HepG2 (cell line): ENCODE results near the gene GLB1L. TPM values are rescaled to one million over a fixed set of nuclear protein-coding genes. Genes with fewer than 3 reads are reported as not detected.

Experiments
- ATAC-seq: fragments of 200-7000 bp; cut with Tn5 transposase; 3 replicates; pipeline ENCODE4 v1.9.1; 2020; ENCODE audit warnings: mild to moderate bottlenecking, moderate library complexity
- BruUV-seq: library from RNA; stranded (reverse); fragments of 400-500 nt; replicated peaks from 2 replicates; lab custom pipeline; 2021; lab: Mats Ljungman, UMichigan
- CTCF ChIA-PET: fragments of 300-600 bp; formaldehyde crosslinking; extraction: SDS; loops from one replicate; lab custom pipeline; 2021; ENCODE audit warnings: low total read pairs, inconsistent platforms, low intra/inter-chr PET ratio; lab: Yijun Ruan, JAX
- POLR2A ChIA-PET: fragments of 350-600 bp; sonication (Branson Sonifier 250); formaldehyde crosslinking; loops from one replicate; lab custom pipeline; 2020; ENCODE audit warnings: antibody characterized with exemption, inconsistent platforms; lab: Yijun Ruan, JAX
- DNase-seq: peaks from one replicate; pipeline ENCODE4 v3.0.0-alpha.2; 2015; ENCODE audit warnings: low spot score
- FAIRE-seq: peaks from 3 replicates; lab custom pipeline; 2011; peaks lifted over from hg19 to GRCh38; lab: Jason Lieb, UNC
- H2AFZ ChIP-seq: one replicate; pipeline ENCODE4 v1.6.1; 2011; ENCODE audit warnings: low read length, inconsistent platforms
- H3K27ac ChIP-seq: fragments of 300-600 bp; 3 replicates; pipeline ENCODE4 v1.8.0; 2011; ENCODE audit warnings: mixed run types, mild to moderate bottlenecking, mixed read lengths, low read length, inconsistent platforms; ENCODE audit not compliant: insufficient read depth; ENCODE audit errors: extremely low read length
- H3K27me3 ChIP-seq, 2 experiments: fragments of 200-600 bp in 1 of 2; 2 replicates in 1 of 2; 3 replicates in 1 of 2; pipeline versions ENCODE4 v1.6.0 to v1.8.0; 2011; ENCODE audit warnings: low read length in 2 of 2, mild to moderate bottlenecking in 2 of 2, moderate library complexity in 2 of 2, inconsistent platforms in 1 of 2; ENCODE audit not compliant: insufficient read depth in 2 of 2, control insufficient read depth in 1 of 2
- H3K36me3 ChIP-seq, 2 experiments: fragments of 200-600 bp in 1 of 2; replicated peaks in 1 of 2; 2 replicates in 1 of 2; 3 replicates in 1 of 2; pipeline versions ENCODE4 v1.5.1 to v1.8.0; 2011; ENCODE audit warnings: low read length in 2 of 2, inconsistent platforms in 1 of 2; ENCODE audit not compliant: insufficient read depth in 2 of 2, control insufficient read depth in 1 of 2
- H3K4me1 ChIP-seq: 2 replicates; pipeline ENCODE4 v1.5.1; 2012; ENCODE audit warnings: low read length, inconsistent platforms; ENCODE audit not compliant: insufficient read depth
- H3K4me2 ChIP-seq: 2 replicates; pipeline ENCODE4 v1.6.0; 2011; ENCODE audit warnings: low read depth, low read length, inconsistent platforms
- H3K4me3 ChIP-seq, 3 experiments: fragments of 200-600 bp in 1 of 3; sonication (generic), shearing (Covaris generic) in 1 of 3; replicated peaks in 1 of 3; 2 replicates each; pipeline ENCODE4 v1.5.1; 2011 to 2016; ENCODE audit warnings: low read length in 3 of 3, inconsistent platforms in 2 of 3, low read depth in 2 of 3, mild to moderate bottlenecking in 2 of 3, control low read depth in 1 of 3, mixed read lengths in 1 of 3; ENCODE audit not compliant: insufficient read depth in 1 of 3
- H3K79me2 ChIP-seq: one replicate; pipeline ENCODE4 v1.6.1; 2011; ENCODE audit warnings: low read length, inconsistent platforms; ENCODE audit not compliant: insufficient read depth
- H3K9ac ChIP-seq: 2 replicates; pipeline ENCODE4 v1.6.0; 2011; ENCODE audit warnings: mild to moderate bottlenecking, low read depth, low read length, inconsistent platforms; ENCODE audit not compliant: insufficient read depth
- H3K9me3 ChIP-seq: 2 replicates; pipeline ENCODE4 v1.5.1; 2012; ENCODE audit warnings: mild to moderate bottlenecking, low read length
- H4K20me1 ChIP-seq: 2 replicates; pipeline ENCODE4 v1.6.0; 2011; ENCODE audit warnings: inconsistent platforms, mild to moderate bottlenecking, low read length, moderate library complexity; ENCODE audit not compliant: insufficient read depth
- ARID3A ChIP-seq: IDR thresholded peaks from 2 replicates; pipeline ENCODE4 v1.6.1; 2012; ENCODE audit warnings: low read depth, low read length, improper control_type of control experiment
- ATRX ChIP-seq: sonication (generic); formaldehyde crosslinking; IDR thresholded peaks from 2 replicates; pipeline ENCODE4 v1.4.0; 2020; ENCODE audit warnings: missing genetic modification reagents, borderline replicate concordance
- BHLHE40 ChIP-seq: IDR thresholded peaks from 2 replicates; pipeline ENCODE4 v1.6.1; 2011; ENCODE audit warnings: low read length, improper control_type of control experiment
- HNF1A ChIP-seq, 2 experiments: sonication (generic) in 1 of 2; formaldehyde crosslinking in 1 of 2; IDR thresholded peaks; 2 replicates each; pipeline versions ENCODE4 v1.4.0 to v1.6.1; 2016 to 2020; ENCODE audit warnings: borderline replicate concordance in 1 of 2, low read depth in 1 of 2, mild to moderate bottlenecking in 1 of 2, missing genetic modification reagents in 1 of 2
- HNF1B ChIP-seq: sonication (generic); formaldehyde crosslinking; IDR thresholded peaks from 2 replicates; pipeline ENCODE4 v1.5.1; 2020; ENCODE audit warnings: mild to moderate bottlenecking, moderate library complexity, missing genetic modification reagents
- MTF2 ChIP-seq: sonication (generic); formaldehyde crosslinking; IDR thresholded peaks from 2 replicates; pipeline ENCODE4 v1.5.0; 2020; ENCODE audit warnings: missing genetic modification reagents, borderline replicate concordance
- PHB2 ChIP-seq: fragments of 450-650 bp; IDR thresholded peaks from 2 replicates; pipeline ENCODE4 v1.6.1; 2018; ENCODE audit not compliant: partially characterized antibody
- SNAPC2 ChIP-seq: sonication (generic); formaldehyde crosslinking; IDR thresholded peaks from 2 replicates; pipeline ENCODE4 v1.8.1; 2022; ENCODE audit warnings: mild to moderate bottlenecking, missing genetic modification reagents
- U2AF1 ChIP-seq: fragments of 200-400 bp; formaldehyde crosslinking; optimal IDR thresholded peaks from 2 replicates; pipeline ENCODE3; 2017; ENCODE audit warnings: mild to moderate bottlenecking, low read depth, low read length
- ZFP90 ChIP-seq: sonication (generic); formaldehyde crosslinking; IDR thresholded peaks from 2 replicates; pipeline ENCODE4 v1.8.0; 2022; ENCODE audit warnings: missing genetic modification reagents, mild to moderate bottlenecking, inconsistent platforms, borderline replicate concordance
- ZNF326 ChIP-seq: sonication (generic); formaldehyde crosslinking; IDR thresholded peaks from 2 replicates; pipeline ENCODE4 v1.4.0; 2020; ENCODE audit warnings: missing genetic modification reagents, borderline replicate concordance
- ZNF503 ChIP-seq: sonication (generic); formaldehyde crosslinking; IDR thresholded peaks from 2 replicates; pipeline ENCODE4 v1.4.0; 2020; ENCODE audit warnings: missing genetic modification reagents
- ZNF629 ChIP-seq: sonication (generic); formaldehyde crosslinking; conservative IDR thresholded peaks from 2 replicates; pipeline ENCODE4 v1.5.0; 2020; ENCODE audit warnings: missing genetic modification reagents
- WGBS: methylation state at CpG from one replicate; pipeline ENCODE4 v1.1.6; 2017; ENCODE audit warnings: low lambda C conversion rate; 5-methylcytosine and 5-hydroxymethylcytosine counted together
- in situ Hi-C: cut with HindIII; loops from 2 replicates; pipeline ENCODE4 v1.10.0; 2017; ENCODE audit warnings: low pct_unique_long_range_greater_than_20kb; ENCODE audit not compliant: extremely low pct_ligation_motif_present
- intact Hi-C: fragments of 100-400 bp; cut with micrococcal nuclease; formaldehyde crosslinking; loops from one replicate; pipeline ENCODE4 v1.10.0; 2022; ENCODE audit not compliant: unreplicated experiment
- polyA plus RNA-seq, 8 experiments: library from polyadenylated mRNA; depleted of rRNA in 3 of 8; stranded (reverse) in 7 of 8; unstranded in 1 of 8; fragments of >200 nt; fragmentation: Illumina TruSeq in 4 of 8; extraction: Trizol in 4 of 8; gene quantifications; 2 replicates each; pipeline versions ENCODE4 v1.2.1 to v1.2.3, GENCODE V29; 2011 to 2016; ENCODE audit warnings: low read depth in 4 of 8, missing spikeins in 1 of 8, mixed read lengths in 1 of 8; ENCODE audit not compliant: insufficient read depth in 1 of 8
- total RNA-seq, 5 experiments: library from RNA; depleted of rRNA; stranded (reverse); fragments of >200 nt; fragmentation: Illumina TruSeq; extraction: Trizol; gene quantifications; 2 replicates each; pipeline ENCODE4 v1.2.3, GENCODE V29; 2016; ENCODE audit warnings: low read depth in 1 of 5

GLB1L gene
- total and polyA plus RNA-seq, 2 of the 13 experiments (the other 11 are each of a cell fraction or from before 2014, with no cell fraction given), result 6.8 to 7.3 TPM

GRCh38 chr2:219274361-219274921, 29.2 kb upstream of the GLB1L start:
- H3K9ac ChIP-seq, result peak overlapping the region; percentile 16; the same call in 1 of the 2 replicates
- ATAC-seq, result no peak
- no peaks in the 10 kb centered on the region for H3K79me2 ChIP-seq
- DNase-seq, result peak; percentile 74
- 0% methylated on average over 3 of the region's 6 CpGs for WGBS
- H3K4me2 ChIP-seq, result peak overlapping the region; percentile 40
- no peak overlapping the region for H3K27ac ChIP-seq
- no peaks in the 10 kb centered on the region for H4K20me1 ChIP-seq
- intact Hi-C loops, result loop anchor here (1.0 kb wide), 1 partner anchor 45 kb away; the partner anchor contains the start of genes ANKZF1 and ATG9A
- H3K4me3 ChIP-seq, result peak overlapping the region in 1 of 3 experiments; percentile 18; a peak in 1 of 6 replicates
- H3K36me3 ChIP-seq, result no peaks in the 10 kb centered on the region
- H3K9me3 ChIP-seq, result no peaks in the 10 kb centered on the region
- BruUV-seq, result no TSS peak
- in situ Hi-C loops, result no loop called here
- peak; percentile 32 for FAIRE-seq
- H3K27me3 ChIP-seq, result peaks cover 0 to 9% of the 10 kb centered on the region in 2 experiments; a peak in 1 of 5 replicates
- ChIA-PET CTCF (interaction anchor here (5.4 kb wide), 1 partner anchor 20 kb away, joined by 88 read pairs; no protein-coding TSS in a partner anchor), POLR2A (interaction anchor here (0.6 to 1.8 kb wide), 12 partner anchors 12 to 273 kb away, joined by 3 to 16 read pairs (median 4); partner anchors contain the start of genes CNPPD1, GLB1L, STK16 and TUBA4A)
- no peak overlapping the region for H2AFZ ChIP-seq
- peaks cover 51% of the 10 kb centered on the region for H3K4me1 ChIP-seq
- 0 out of 2 replicates have a peak, but pooled peaks have one; percentile 35 for TF ChIP-seq BHLHE40
- no peak for TF ChIP-seq HNF1A (IDR thresholded peaks at IDR 0.05; ENCODE audit: low read depth)
- TF ChIP-seq HNF1A (CRISPR knock-in tag; IDR thresholded peaks at IDR 0.05; ENCODE audit: borderline replicate concordance), result no peak
- 0 out of 2 replicates have a peak, but pooled peaks have one; percentile 16 for TF ChIP-seq ARID3A
- no peak for TF ChIP-seq MTF2 (CRISPR knock-in tag)
- TF ChIP-seq ATRX (CRISPR knock-in tag), result no peak
- TF ChIP-seq SNAPC2 (CRISPR knock-in tag), result no peak
- 0 out of 2 replicates have a peak, but pooled peaks have one; percentile 24 for TF ChIP-seq HNF1B (CRISPR knock-in tag)
- TF ChIP-seq U2AF1, result no peak
- TF ChIP-seq PHB2, result no peak
- TF ChIP-seq ZNF629 (CRISPR knock-in tag), result no peak
- no peak for TF ChIP-seq ZFP90 (CRISPR knock-in tag)
- TF ChIP-seq ZNF503 (CRISPR knock-in tag), result no peak
- TF ChIP-seq ZNF326 (CRISPR knock-in tag), result no peak
